ENCODE results near the gene RASSF8.
A peak's percentile ranks its signal among the peaks of the same experiment; 100 is the strongest.

The RASSF8 gene

DNA sequence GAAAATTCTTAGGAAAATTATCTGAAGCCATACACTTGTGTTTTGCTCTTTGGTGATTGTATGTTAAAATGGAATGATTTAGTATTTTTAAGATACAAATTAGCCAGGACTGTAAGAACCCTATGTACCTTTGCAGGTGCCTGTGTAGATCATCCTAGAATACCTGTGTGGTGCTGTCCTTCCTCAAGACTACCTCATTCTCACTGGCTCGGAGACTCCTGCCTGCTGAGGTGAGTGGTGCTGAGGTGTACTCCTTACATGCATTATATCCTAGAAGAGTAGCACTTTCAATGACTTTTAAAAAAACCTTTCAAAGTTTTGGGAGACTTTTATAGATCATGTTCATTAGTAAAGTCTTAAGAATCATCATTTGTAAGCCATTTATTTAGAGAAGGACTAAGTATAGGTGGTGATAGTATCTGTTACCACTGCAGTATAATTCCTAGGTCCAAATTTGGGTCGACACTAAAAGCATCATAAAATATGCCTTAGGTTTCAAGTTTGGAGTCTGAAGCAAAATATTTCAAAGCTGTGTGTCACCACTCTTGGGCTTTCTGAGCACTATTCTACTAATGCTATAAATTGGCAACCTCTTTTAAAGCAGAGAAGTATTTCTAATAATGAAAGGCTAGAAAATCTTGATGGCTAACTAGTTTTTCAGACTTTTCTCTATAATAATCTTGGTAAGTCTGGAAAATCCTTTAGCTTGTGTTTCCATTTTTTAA, 36.6 kb downstream of the RASSF8 start:
- no peak for DNase-seq

DNA sequence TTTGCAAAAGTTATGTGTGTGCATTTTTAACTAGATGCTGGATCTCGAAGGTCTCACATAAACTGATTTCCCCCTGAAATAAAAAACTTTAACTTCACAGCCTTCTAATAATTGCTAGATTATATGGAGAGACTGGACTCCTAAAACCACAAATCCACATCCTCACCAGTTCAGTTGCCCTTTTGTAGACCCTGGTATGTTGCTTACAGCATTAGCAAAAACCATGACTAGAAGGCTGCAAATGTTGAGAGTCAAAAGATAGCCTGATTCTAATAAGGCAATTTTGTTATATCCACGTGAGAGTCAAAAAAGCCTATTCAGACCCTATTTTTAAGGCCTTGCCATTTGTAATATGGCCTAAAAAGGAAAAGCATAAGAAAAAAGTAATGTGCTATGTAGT, 37.4 kb downstream of the RASSF8 start:
- DNase-seq = no peak

DNA sequence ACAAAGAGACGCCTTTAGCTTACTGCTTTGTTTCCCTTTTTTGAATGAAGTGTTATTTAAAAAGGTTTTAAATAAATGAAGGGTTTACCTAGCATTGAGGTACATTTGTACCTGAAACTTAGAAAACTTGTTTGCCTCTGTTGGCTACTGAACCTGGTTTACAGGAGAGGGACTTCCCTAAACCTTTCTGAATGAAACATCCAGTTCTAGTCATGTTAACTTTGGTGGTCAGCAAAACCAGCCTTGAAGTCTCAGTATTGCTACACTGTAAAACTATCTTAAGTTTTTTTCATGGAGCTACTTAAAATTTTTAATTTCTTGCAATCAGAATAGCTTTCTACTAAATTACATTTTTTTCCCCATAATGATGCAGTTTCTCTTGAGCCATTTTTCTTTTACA, 38.2 kb downstream of the RASSF8 start:
- no peak for DNase-seq

DNA sequence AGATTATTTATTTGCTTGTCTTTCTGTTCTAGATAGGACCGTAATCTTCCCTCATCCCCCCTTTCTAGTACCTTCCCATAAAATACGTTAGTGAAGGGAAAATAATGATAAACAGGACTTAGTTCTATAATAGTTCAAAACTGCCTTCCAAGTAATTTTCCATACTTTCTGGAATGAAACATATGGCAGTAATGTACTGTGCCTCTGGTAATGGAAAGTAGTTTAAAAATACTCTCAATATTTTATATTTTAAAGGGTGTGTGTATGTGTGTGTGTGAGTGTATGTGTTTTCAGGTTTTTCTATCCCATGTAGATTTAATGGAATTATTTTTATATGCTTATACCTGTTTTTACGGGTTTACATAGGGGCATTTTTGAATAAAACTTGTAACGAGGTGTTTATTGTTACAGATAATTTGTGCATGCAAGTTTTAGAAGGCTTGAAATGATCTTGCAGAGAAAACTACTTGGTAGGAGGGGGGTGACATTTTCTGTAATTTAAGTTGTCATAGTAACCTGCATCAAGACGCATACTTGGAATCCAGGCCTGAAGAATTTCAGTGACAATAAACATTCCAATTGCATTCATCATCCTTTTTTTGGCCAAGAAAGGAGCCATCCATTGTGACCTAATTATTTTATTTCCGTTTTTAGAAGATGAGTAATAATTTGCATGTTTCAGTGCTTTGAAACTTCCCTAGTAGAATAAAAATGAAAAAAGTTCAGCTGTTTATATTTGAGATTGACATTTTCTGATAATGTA, 38.9 kb downstream of the RASSF8 start:
- DNase-seq = no peak

DNA sequence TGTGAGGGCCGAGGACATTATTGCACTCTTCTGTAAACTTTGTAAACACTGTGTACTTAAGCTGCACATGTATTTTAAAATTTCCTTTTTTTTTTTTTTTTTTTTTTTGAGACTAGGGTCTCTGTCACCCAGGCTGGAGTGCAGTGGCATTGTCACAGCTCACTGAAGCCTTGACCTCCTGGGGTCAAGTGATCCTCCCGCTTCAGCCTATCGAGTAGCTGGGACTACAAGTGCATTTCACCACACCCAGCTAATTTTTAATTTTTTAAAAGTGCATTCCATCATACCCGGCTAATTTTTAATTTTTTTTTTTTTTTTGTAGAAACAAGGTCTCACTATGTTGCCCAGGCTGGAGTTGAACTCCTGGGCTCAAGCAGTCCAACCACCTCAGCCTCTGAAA, 42.4 kb downstream of the RASSF8 start:
- no peak for DNase-seq

DNA sequence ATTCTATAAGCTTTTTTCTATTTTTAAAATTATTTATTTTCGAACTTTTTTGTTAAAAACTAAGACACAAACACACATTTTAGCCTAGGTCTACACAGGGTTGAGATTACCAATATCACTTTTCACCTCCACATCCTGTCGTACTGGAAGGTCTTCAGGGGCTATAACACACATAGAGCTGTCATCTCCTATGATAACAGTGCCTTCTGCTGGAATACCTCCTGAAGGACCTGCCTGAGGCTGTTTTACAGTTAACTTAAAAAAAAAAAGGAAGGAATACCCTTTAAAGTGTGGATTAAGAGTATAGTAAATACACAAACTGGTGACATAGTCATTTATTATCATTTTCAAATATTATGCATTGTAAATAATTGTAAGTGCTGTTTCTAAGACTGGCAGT, 43.0 kb downstream of the RASSF8 start:
- DNase-seq = no peak

DNA sequence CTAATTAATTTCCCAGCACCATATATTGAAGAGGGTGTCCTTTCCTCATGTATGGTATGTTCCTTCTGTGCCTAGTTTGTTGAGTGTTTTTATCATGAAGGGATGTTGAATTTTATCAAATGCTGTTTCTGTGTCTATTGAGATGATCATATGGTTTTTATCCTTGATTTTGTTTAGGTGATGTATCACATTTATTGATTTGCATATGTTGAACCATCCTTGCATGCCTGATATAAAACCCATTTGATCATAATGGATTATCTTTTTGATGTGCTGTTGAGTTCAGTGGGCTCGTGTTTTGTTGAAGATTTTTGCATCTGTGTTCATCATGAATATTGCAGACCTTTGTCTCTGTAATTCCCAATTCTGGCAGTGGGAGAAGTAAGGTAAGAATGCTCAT, 44.6 kb downstream of the RASSF8 start:
- no peak for DNase-seq

DNA sequence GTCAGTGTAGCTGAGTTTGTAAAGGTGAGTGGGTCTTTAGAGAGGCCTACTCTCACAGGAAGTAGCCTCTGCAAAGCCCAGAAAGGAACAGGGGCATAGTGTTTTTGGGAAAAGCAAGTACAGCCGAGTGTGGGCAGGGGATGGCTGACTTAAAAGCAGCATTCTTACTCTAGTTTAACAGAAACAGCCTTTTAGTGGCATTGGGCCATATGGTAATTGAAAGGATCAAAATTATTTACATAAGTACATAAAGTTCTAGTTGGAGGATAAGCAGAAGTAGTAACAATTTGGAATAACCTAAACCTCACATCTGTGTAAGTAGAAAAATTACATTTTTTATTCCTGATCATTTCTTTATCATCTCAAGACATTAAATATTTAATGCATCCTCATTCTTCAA, 49.1 kb downstream of the RASSF8 start:
- no peak for DNase-seq

DNA sequence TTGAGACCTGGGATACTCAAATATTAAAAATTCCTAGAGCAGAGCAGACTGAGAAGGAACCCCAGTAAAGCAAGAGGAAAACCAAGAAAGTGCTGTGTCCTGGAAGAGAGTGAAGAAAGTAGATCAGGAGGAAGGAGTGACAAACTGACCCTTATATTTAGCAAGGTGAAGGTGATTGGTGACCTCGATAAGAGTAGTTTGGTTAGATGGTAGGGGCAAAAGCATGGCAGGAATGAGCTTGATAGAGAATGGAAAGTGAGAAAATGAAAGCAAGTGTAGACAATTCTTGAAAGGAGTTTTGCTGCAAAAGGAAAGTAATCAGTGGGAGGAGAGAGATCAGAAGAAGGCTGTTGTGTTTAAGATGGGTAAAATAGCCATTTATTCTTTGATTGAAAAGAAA, 51.1 kb downstream of the RASSF8 start:
- DNase-seq = no peak

DNA sequence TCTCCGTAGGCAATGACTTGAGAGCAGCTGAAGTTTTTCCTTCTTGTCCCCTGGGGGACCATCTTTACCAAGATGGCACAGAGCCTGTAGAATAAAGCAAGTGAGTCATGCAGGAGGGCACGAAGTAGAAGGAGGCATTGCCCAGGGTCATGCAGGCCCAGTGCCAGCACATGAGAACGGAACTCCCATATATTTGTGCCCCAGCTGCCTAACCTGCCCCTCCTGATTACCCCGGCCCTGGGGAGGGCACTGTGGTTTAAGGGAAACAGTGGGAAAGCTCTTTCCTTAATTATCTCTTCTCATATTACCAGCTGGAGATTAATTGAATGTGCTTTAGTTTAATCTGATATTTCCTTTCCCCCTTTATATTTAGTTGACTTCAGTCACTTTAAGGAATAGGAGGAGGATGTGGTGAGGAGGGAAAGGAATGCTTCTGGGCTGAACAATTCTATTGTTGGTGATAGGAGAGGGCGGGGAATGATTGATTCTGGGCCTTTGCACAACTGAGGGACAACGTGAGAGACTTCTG, 51.9 kb downstream of the RASSF8 start:
- DNase-seq = no peak

DNA sequence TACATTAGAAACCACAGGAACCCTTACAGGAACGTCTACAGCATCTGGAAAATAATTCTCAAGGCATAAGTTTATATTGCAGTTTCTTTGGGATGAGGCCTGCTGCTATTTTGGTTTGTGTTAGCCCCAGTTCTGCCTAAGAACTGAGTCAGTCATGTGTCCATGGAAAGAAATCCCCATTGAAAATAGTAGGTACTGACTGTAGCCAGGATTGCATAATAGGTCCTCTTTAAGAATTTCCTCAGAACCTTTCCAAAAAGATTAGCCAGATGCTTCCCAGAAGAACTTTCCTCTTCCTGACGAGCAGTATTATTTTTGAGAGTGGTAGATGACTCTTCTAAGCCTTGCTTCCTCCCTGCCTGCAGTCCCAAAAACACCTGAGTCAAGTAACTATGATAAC, 52.6 kb downstream of the RASSF8 start:
- no peak for DNase-seq

DNA sequence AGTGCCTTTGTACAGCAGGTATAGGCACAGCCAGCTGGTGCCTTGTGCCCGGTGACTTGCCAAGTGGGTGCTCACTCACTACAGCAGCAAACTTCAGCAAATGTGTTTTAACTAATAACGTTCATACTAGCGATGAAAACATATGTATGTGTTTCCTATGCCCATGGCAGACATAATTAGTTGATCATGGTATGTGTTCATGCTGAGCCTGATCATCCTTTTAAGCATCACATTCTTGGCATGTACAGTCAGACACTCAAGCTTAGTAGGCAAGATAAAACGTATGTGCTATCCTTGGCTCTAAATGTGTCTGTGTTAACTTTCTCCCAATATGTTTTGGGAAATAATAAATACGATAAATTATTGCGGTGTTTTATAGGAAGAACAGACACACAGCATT, 55.6 kb downstream of the RASSF8 start:
- no peak for DNase-seq

DNA sequence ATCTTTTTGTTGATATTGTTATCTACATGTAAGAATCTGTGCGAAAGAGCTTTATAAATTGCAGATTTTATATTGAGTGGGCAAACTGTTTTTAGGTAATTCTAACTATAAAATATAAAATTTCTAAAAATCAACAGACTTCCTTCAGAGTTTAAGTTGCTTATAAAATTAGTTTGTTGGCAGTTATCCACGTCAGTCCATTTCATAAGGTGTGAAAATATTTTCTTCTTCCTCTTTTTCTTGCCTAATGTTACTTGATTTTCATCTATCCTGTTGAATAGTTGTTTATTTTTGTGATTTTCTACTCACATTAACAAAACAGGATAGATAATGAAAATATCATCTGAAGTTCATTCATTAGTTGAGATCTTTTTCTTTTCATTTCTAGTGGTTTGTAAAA, 58.0 kb downstream of the RASSF8 start:
- no peak for DNase-seq

DNA sequence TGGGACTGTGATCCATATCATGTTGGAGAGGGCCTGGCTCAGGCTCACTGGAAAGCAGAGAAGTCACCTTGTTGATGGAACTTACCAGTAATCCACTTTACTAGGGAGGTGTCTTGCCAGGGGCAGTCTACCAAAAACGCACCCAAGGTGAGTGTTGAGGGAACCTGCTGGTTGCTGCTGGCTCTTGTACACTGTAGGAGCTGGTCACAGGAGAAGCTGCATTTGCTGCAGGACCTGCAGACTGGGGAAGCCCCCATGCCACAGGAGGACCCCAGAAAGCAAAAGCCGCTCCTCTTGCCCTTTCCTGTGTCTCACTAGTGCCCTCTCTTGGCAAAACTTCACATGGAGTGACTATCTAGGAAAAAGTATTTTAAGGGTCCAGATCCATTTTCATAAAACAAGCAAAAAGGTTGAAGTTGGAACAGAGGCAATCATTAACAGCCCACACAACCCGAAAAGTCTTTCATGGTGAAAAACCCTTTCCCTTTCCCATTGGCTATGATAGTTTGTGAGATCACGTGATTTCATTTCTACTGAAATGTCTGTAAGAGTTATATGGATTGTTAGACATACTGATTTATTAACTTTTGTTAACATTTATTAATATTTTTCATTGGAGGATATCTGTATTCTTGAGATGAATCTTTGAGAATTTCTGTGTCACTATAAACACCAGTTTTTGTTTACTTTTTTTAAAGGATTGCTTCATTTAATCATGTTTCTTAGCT, 59.2 kb downstream of the RASSF8 start:
- DNase-seq = peak in 1 of 2 donors; percentile 1

DNA sequence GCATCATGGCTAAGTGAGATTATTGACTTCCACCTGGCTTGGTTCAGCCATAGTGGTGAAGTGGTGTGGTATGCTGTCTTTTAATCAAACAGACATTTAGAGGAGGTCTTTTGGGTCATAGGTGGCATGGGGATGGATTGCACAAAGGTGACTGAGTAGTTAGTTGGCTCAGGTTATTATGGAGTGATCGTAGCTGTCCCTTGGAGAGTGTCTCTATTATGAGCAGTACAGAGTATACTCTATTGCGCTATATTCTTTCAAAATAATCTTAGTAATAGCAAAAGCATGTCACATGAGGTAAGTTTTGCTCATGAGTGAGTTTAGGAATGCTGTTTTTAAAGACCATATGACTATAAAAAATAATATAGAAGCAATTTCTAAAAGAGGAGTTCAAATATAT, 60.4 kb downstream of the RASSF8 start:
- DNase-seq = no peak

DNA sequence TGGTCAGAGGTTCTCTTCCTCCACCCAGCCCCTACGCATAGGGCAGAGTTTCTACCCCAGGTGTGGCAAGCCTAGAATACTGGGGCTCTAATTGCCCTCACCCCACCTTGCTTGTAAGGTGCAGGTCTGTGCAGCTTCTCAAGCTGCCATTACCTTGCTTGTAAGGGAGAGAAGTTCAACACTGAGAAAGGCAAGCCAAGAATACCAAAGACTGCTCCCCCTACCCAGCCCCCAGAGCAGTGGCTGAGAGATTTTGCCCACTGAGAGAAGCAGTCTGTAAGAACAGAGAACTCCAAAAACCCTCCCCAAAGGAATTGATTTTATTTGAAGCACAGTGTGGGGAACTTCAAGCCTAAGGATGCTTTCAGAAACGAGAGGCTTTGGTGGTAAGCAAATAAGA, 63.1 kb downstream of the RASSF8 start:
- DNase-seq = no peak

DNA sequence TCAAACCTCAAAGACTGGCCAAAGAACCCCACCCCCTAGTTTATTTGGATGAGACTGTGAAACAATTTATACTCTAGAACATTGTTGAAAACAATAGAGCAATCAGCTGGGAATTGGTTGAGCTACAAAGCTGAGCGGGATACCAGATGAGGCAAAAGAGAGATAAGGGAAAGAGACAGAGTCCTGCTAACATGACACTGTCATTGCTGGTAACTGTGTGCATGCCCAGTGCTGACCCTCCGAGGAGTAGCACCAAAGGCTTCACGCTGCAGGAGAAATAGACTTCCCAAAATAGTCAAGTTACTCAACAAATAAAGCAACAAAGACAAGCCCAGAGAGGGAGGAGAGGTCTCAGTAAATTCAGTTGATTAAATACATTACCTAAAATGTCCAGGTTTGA, 63.6 kb downstream of the RASSF8 start:
- no peak for DNase-seq

DNA sequence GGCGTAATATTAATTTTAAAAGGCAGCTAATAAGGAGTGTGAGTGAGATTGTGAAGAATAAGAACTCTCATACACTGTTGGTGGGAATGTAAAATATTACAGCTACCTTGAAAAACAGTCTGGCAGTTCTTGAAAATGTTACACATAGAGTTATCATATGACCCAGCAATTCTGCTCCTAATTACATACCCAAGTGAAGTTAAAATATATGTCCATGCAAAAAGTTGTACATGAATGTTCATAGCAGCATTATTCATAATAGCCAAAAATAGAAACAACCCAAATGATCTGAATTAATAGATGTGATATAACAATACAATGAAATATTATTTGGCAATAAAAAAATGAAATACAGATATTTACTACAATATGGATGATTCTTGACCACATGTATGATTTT, 68.2 kb downstream of the RASSF8 start:
- DNase-seq = no peak

DNA sequence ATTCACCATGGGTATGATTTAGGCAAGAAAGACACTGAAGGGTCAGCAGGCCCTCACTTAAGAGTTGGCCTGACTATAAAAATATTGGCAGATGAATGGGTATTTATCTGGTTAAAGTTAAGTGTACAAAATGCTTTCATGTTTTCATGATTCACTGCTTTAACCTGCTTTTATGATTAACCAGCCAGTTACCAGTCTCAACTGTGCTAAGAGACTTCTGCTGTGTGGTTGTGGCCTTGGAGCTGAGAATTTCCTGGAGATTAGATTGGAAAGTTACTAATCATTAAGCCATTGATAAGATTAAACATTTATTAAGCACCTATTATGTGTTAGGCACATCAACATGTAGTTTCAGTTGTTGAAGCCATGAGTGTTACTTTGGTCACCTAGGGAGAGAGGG, 68.9 kb downstream of the RASSF8 start:
- no peak for DNase-seq

DNA sequence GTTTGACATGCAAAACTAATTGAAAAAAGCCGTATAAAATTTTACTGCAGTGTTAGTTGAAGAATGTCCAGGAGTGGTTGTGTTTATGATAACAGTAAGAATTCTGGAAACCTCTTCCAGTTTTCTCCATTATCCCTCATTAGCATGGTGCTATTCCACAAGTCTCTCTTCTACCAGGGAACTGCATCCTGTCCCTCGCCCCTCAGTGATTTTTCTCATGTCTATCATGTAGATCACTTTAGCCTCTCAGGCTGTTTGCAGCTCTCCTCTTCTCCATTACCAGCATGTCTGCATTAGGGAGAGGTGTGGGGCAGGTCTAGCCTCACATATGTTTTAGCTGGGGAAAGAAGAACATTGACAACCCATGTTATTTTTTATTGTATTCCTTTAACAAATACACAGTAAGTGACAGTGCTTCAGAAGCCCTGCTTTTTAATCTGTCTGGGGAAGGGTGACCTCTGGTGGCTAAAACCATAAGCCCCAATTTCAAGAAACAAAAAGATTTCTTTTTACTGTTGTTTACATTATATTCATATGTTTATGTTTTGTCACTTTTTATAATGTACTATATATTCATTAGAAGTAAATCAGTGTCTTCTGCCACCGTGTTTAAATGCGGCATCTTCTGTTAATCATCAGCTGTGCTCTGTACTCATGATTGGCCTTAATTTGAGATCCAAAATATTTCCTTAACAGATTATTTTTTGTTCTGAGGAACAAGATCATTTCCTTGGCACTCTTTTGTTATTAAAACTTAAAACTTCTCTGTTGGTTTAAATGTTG, 70.7 kb downstream of the RASSF8 start:
- DNase-seq = peak in 1 of 2 donors; percentile 19

DNA sequence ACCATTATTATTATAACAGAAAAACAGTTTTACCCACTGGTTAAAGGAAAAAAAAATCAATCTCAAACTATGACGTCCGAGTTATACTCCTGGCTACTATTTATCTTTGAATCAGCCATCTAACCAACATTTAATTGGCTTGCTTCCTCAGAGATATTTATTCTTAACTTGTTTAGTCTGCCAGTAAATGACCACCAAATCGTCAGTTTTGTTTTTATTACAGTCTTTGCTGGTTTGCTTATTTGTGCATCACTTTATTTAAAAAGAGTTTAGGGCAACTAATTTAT, 71.2 kb downstream of the RASSF8 start:
- DNase-seq = no peak

DNA sequence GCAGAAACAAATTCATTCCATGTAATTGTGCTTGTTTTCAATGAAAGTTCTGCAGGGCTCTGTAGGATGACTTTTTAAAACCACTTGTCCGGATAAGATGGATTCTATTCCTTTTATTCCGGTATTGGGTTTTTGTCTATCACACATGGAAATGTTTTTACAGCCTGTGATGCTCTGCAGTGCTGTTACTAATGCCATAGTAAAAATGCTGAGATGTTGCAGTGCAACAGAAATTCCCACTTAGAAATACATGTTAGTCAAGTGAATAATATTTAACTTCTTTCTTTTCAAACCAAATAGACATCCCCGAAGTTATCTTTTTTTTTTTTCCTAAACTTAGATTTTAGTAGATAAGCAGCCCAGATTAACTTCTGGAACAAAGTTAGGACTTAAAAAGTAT, 71.9 kb downstream of the RASSF8 start:
- no peak for DNase-seq

DNA sequence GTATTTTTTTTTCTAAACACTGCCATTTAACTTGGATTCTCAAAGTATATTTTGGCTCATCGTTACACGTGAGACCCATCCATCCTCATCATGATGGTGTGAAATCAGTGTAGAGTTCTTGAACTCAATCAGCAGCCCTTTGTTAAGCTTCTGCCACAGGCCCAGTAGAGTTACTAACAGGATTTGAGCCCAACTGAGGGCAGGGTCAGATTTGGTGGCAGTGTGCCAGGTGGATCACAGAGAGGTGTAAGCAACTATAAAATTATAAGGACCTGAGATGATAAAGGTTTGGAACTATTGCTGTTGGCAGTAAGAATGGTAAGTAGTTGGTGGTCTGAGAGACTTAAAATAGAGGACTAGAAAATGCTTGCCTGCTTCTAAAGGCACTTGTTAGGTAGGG, 72.8 kb downstream of the RASSF8 start:
- DNase-seq = no peak
